ENCODE data around the gene STXBP2.

- TF ChIP-seq CTCF (IDR thresholded peaks at IDR 0.05) (no peak), POLR2A (IDR thresholded peaks at IDR 0.05) (no peak), POLR2AphosphoS5 (IDR thresholded peaks at IDR 0.05) (no peak)
These were observed 16.2 kb upstream of the STXBP2 start for GRCh38 chr19:7620442-7621412.

Data from prostate gland (tissue), 2 donors.